ENCODE data around the gene TADA3.
A peak's percentile ranks its signal among the peaks of the same experiment; 100 is the strongest.

GRCh38 chr3:9786825-9787669, 5.2 kb downstream of the TADA3 start:
- TF ChIP-seq CTCF (IDR thresholded peaks at IDR 0.05 in 8 of 11, conservative IDR thresholded peaks at IDR 0.05 in 3 of 11) (peak in 2 of 11 experiments; percentile 30 to 46), POLR2A (IDR thresholded peaks at IDR 0.05) (no peak), POLR2AphosphoS5 (IDR thresholded peaks at IDR 0.05) (peak in 2 of 3 donors; percentile 5 to 12)
